Measurements from ENCODE around the gene VPS13C. TPM values are rescaled to one million over a fixed set of nuclear protein-coding genes. Genes with fewer than 3 reads are reported as not detected.
A peak's percentile ranks its signal among the peaks of the same experiment; 100 is the strongest.

The VPS13C gene
- total RNA-seq, 8 experiments from 2014 or later: 31.2 to 166 (median 63.2) TPM

DNA sequence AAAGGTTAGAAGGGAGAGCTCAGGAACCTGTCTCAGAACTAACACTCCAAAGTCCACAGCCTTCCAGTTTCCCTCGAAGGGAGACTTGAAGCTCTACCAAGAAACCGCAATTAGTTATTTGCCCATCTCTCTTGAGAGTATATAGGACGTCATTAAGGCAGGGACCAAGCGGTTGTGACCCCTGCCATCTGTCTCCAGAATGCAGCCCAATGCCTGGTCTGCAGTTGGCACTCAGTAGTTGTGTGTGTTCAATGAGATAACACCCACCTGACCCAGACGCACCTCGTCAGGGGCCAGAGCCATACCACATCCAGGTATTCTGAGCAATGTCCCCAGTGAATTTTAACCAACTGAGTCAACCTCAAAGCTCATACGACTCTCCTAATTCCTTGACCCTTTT is 251.0 kb downstream of the VPS13C start:
- WGBS, 10 experiments: 66 to 100% (median 85%) methylated on average over 1 to 6 of the region's 7 CpGs; no CpG with 5 or more reads in 2 of the 10 experiments
- ATAC-seq (replicated peaks in 6 of 8): no peak

DNA sequence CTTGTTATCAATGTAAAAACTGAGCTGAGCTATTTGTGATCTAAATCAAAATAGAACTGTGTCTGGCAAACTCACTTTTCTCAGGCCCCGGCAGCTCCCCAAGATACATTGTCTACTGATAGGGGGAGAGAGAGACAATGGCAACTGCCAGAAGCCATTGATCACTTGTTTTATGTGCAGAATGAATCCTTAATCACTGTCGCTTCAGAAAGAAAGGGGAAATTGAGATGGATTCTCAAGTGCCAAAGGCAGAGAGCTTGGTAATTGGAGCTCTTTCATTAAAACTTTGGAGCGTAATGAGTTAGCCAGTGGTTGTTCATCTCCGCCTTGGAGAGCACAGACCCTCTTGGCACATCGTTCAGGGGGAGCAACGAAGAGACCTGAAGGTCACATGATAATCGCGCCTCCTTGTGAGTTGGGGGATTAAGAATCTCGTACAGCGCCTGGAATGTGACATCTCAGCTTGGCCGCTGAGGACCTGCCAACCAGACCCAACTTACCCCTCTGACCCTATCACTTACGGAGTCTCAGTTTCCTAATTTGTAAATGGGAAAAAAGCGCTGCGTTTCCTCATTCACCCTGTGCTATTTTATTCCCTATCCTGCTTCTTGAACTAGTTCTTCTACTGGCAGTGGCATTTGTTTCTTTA is 252.8 kb downstream of the VPS13C start:
- peak in 1 of 8 experiments; percentile 26 for ATAC-seq (replicated peaks in 6 of 8)
- in situ Hi-C loops (cut with MboI; ENCODE audit: low pct_unique_long_range_greater_than_20kb in 2 of 9, low sequenced_read_pairs in 9 of 9, unreplicated experiment in 9 of 9): no loop called here
- H3K27ac ChIP-seq: no peak overlapping the region
- 42 to 83% (median 57%) methylated on average over 1 to 14 of the region's 14 CpGs; no CpG with 5 or more reads in 2 of the 10 experiments for WGBS, 10 experiments
- no peak overlapping the region for H3K4me3 ChIP-seq
- peaks cover 0 to 7% of the 10 kb centered on the region in 2 donors for H3K4me1 ChIP-seq (replicated peaks in 1 of 2)

More for the DNA sequence above, 251.0 kb downstream of the VPS13C start:
- in situ Hi-C loops (cut with MboI; ENCODE audit: low pct_unique_long_range_greater_than_20kb in 2 of 9, low sequenced_read_pairs in 9 of 9, unreplicated experiment in 9 of 9): no loop called here
- no peak overlapping the region for H3K27ac ChIP-seq
- H3K4me3 ChIP-seq: no peak overlapping the region
- H3K4me1 ChIP-seq (replicated peaks in 1 of 2): peaks cover 0 to 7% of the 10 kb centered on the region in 2 donors

Other genes starting within 250 kb of the VPS13C start
- 10 to 100 TPM in 3 of 8 experiments, under 1 TPM in 3, not detected in 2; 0.11 to 80.3 (median 5.6) TPM for gene C2CD4A, start 6.5 kb upstream of the VPS13C start, total RNA-seq
- gene C2CD4B, start 104.8 kb upstream of the VPS13C start, total RNA-seq: under 1 TPM in 5 of 8 experiments, not detected in 3; 0.11 to 0.87 (median 0.45) TPM